Endodermal cell (in vitro differentiated cells): ENCODE results near the gene FZD2. TPM values are rescaled to one million over a fixed set of nuclear protein-coding genes. Genes with fewer than 3 reads are reported as not detected.
A peak's percentile ranks its signal among the peaks of the same experiment; 100 is the strongest.
"Not testable (repeated sequence)": the region's sequence is repeated elsewhere in the genome, so short reads cannot be mapped to it uniquely, and the experiment has no call there.

Experiments used
- DNase-seq: peaks from one replicate; pipeline ENCODE4 v3.0.0-alpha.2; 2017
- H3K27ac ChIP-seq: 2 replicates; pipeline ENCODE4 v1.5.1; 2013; ENCODE audit warnings: mild to moderate bottlenecking, low read depth, low read length, moderate library complexity
- H3K27me3 ChIP-seq: 2 replicates; pipeline ENCODE4 v1.6.1; 2013; ENCODE audit warnings: mild to moderate bottlenecking, low read length, moderate library complexity; ENCODE audit not compliant: insufficient read depth, control insufficient read depth, poor library complexity, severe bottlenecking
- H3K36me3 ChIP-seq: 2 replicates; pipeline ENCODE4 v1.7.0; 2013; ENCODE audit warnings: mild to moderate bottlenecking, low read length, moderate library complexity; ENCODE audit not compliant: control insufficient read depth, insufficient read depth
- H3K4me1 ChIP-seq: one replicate; pipeline ENCODE4 v1.7.0; 2013; ENCODE audit warnings: low read length; ENCODE audit not compliant: control insufficient read depth, insufficient read depth
- H3K4me3 ChIP-seq: 2 replicates; pipeline ENCODE4 v1.5.1; 2013; ENCODE audit warnings: mild to moderate bottlenecking, low read length, moderate library complexity
- H3K9ac ChIP-seq: 2 replicates; pipeline ENCODE4 v1.6.1; 2013; ENCODE audit warnings: mild to moderate bottlenecking, low read length, moderate library complexity; ENCODE audit not compliant: poor library complexity, severe bottlenecking; ENCODE audit errors: extremely low read depth
- H3K9me3 ChIP-seq: 2 replicates; pipeline ENCODE4 v1.6.1; 2013; ENCODE audit warnings: mild to moderate bottlenecking, low read length, moderate library complexity; ENCODE audit not compliant: control insufficient read depth
- H3K27ac Mint-ChIP-seq: 2 replicates; pipeline ENCODE4 v1.8.0; 2020; ENCODE audit warnings: mixed read lengths
- H3K27me3 Mint-ChIP-seq: 2 replicates; pipeline ENCODE4 v1.8.0; 2021; ENCODE audit warnings: mild to moderate bottlenecking, mixed read lengths; ENCODE audit not compliant: insufficient read depth
- H3K36me3 Mint-ChIP-seq: 2 replicates; pipeline ENCODE4 v1.8.0; 2020; ENCODE audit warnings: low read depth, mixed read lengths
- H3K4me1 Mint-ChIP-seq: 2 replicates; pipeline ENCODE4 v1.8.0; 2020; ENCODE audit warnings: mixed read lengths
- H3K4me3 Mint-ChIP-seq: 2 replicates; pipeline ENCODE4 v1.8.0; 2020; ENCODE audit warnings: mild to moderate bottlenecking, moderate library complexity, mixed read lengths
- H3K9me3 Mint-ChIP-seq: 2 replicates; pipeline ENCODE4 v1.8.0; 2020; ENCODE audit warnings: mild to moderate bottlenecking, mixed read lengths
- CTCF ChIP-seq: fragments of 200-600 bp; sonication (generic); conservative IDR thresholded peaks from 2 replicates; pipeline ENCODE4 v1.5.0; 2021; ENCODE audit warnings: antibody characterized with exemption, mild to moderate bottlenecking
- WGBS, 2 experiments: methylation state at CpG; one replicate each; pipeline versions ENCODE4 v1.1.5 to v1.1.7; 2013; ENCODE audit warnings: missing lambda C conversion rate in 2 of 2, mixed read lengths in 1 of 2; ENCODE audit not compliant: insufficient coverage in 1 of 2, insufficient read length in 1 of 2; 5-methylcytosine and 5-hydroxymethylcytosine counted together
- total RNA-seq, 2 donors: library from RNA; stranded (reverse); fragmentation: NEBNext Ultra II Directional in 1 of 2; extraction: Animal tissue kit (Norgen Biotek cat#: 25700) in 1 of 2; gene quantifications; 2 replicates in 1 of 2; 3 replicates in 1 of 2; pipeline ENCODE4 v1.2.1, GENCODE V29; 2021

FZD2 gene
- total RNA-seq, 2 donors from 2014 or later: 20.6 to 21.9 TPM

GRCh38 chr17:44587339-44587738, 30.1 kb downstream of the FZD2 start:
- H3K27me3 Mint-ChIP-seq: no peaks in the 10 kb centered on the region
- Histone ChIP-seq H3K4me3 (no peak overlapping the region), H3K4me1 (peaks cover 11% of the 10 kb centered on the region), H3K36me3 (no peaks in the 10 kb centered on the region), H3K9me3 (no peaks in the 10 kb centered on the region), H3K27me3 (no peaks in the 10 kb centered on the region), H3K9ac (peak overlapping the region; percentile 49), H3K27ac (peak overlapping the region; percentile 90)
- H3K36me3 Mint-ChIP-seq: no peaks in the 10 kb centered on the region
- peak; percentile 93 for DNase-seq
- peak overlapping the region; percentile 83 for H3K27ac Mint-ChIP-seq
- no peaks in the 10 kb centered on the region for H3K9me3 Mint-ChIP-seq
- peaks cover 33% of the 10 kb centered on the region for H3K4me1 Mint-ChIP-seq
- WGBS, 2 experiments: 40 to 45% methylated on average over 1 to 2 of the region's 2 CpGs
- no peak overlapping the region for H3K4me3 Mint-ChIP-seq
- no peak for TF ChIP-seq CTCF

GRCh38 chr17:44589316-44590071, 32.2 kb downstream of the FZD2 start:
- WGBS, 2 experiments: 85 to 88% methylated on average over 9 to 10 of the region's 10 CpGs
- no peak for TF ChIP-seq CTCF

GRCh38 chr17:44590072-44590462, 32.8 kb downstream of the FZD2 start:
- H3K9me3 Mint-ChIP-seq, H3K9ac ChIP-seq, DNase-seq, H3K4me3 ChIP-seq, H3K27me3 Mint-ChIP-seq, H3K27ac Mint-ChIP-seq, H3K4me3 Mint-ChIP-seq, H3K36me3 Mint-ChIP-seq, H3K9me3 ChIP-seq, H3K27ac ChIP-seq, H3K27me3 ChIP-seq, H3K4me1 ChIP-seq, H3K36me3 ChIP-seq: not testable (repeated sequence)
- H3K4me1 Mint-ChIP-seq: peaks cover 18% of the 10 kb centered on the region
- WGBS, 2 experiments: 60 to 75% methylated on average over 1 of the region's 1 CpG

More at GRCh38 chr17:44589316-44590071, 32.2 kb downstream of the FZD2 start:
- H3K9ac ChIP-seq: no peak overlapping the region
- H3K4me1 ChIP-seq: peaks cover 5% of the 10 kb centered on the region
- peaks cover 22% of the 10 kb centered on the region for H3K4me1 Mint-ChIP-seq
- H3K27me3 Mint-ChIP-seq: peaks cover 6% of the 10 kb centered on the region
- no peaks in the 10 kb centered on the region for H3K36me3 ChIP-seq
- H3K27ac Mint-ChIP-seq: no peak overlapping the region
- H3K9me3 ChIP-seq: no peaks in the 10 kb centered on the region
- H3K4me3 Mint-ChIP-seq: no peak overlapping the region
- H3K27ac ChIP-seq: no peak overlapping the region
- no peak for DNase-seq
- no peaks in the 10 kb centered on the region for H3K9me3 Mint-ChIP-seq
- no peak overlapping the region for H3K4me3 ChIP-seq
- no peaks in the 10 kb centered on the region for H3K27me3 ChIP-seq
- no peaks in the 10 kb centered on the region for H3K36me3 Mint-ChIP-seq

- not testable (repeated sequence) for H3K4me3 ChIP-seq, H3K27ac Mint-ChIP-seq, H3K9me3 ChIP-seq, H3K4me1 ChIP-seq, H3K27me3 ChIP-seq, H3K27me3 Mint-ChIP-seq, H3K36me3 ChIP-seq, DNase-seq, H3K9me3 Mint-ChIP-seq, H3K9ac ChIP-seq, H3K27ac ChIP-seq, H3K36me3 Mint-ChIP-seq, H3K4me3 Mint-ChIP-seq
- H3K4me1 Mint-ChIP-seq: peaks cover 11% of the 10 kb centered on the region
- 67% methylated on average over 2 of the region's 2 CpGs; no CpG with 5 or more reads in 1 of the 2 experiments for WGBS, 2 experiments
Measured at GRCh38 chr17:44590762-44591161, 33.5 kb downstream of the FZD2 start.
